AG10803 (cell line): ENCODE measurements around the gene CGB2.
A peak's percentile ranks its signal among the peaks of the same experiment; 100 is the strongest.

Experiments
- DNase-seq: peaks from one replicate; pipeline ENCODE4 v3.0.0; 2010; ENCODE audit warnings: low read depth
- H3K4me3 ChIP-seq: 2 replicates; pipeline ENCODE4 v1.5.1; 2011; ENCODE audit warnings: mild to moderate bottlenecking, low read length, control low read depth
- TF ChIP-seq, protein P1 (sequence below): conservative IDR thresholded peaks from 2 replicates; pipeline ENCODE4 v1.5.1; 2011; ENCODE audit warnings: mild to moderate bottlenecking, low read length, control low read depth, inconsistent platforms

CGB2 gene

DNA sequence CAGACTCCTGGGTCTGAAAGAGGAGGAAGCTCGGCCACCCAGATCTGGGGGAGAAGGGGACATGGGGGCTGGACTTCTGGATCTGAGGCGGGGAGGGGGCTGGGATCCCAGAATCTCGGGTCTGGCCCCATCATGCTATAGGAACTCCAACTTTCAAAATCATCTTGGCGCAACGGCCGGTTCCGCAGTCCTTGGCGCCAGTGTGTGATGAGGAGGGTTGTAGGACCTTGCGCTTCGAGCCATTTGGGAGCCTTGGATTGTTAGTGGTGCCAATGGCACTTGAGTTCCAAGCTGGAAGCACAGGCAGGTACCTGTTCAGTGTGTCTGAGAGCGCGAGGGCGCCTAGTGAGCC, 37.7 kb upstream of the CGB2 start:
- TF ChIP-seq, protein P1, sequence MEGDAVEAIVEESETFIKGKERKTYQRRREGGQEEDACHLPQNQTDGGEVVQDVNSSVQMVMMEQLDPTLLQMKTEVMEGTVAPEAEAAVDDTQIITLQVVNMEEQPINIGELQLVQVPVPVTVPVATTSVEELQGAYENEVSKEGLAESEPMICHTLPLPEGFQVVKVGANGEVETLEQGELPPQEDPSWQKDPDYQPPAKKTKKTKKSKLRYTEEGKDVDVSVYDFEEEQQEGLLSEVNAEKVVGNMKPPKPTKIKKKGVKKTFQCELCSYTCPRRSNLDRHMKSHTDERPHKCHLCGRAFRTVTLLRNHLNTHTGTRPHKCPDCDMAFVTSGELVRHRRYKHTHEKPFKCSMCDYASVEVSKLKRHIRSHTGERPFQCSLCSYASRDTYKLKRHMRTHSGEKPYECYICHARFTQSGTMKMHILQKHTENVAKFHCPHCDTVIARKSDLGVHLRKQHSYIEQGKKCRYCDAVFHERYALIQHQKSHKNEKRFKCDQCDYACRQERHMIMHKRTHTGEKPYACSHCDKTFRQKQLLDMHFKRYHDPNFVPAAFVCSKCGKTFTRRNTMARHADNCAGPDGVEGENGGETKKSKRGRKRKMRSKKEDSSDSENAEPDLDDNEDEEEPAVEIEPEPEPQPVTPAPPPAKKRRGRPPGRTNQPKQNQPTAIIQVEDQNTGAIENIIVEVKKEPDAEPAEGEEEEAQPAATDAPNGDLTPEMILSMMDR = no peak
- no peak for DNase-seq
- peak overlapping the region; percentile 96 for H3K4me3 ChIP-seq

GRCh38 chr19:48997972-48998371, 33.7 kb upstream of the CGB2 start:
- no peak overlapping the region for H3K4me3 ChIP-seq
- TF ChIP-seq, protein P1 = peak; percentile 54
- peak; percentile 49 for DNase-seq

DNA sequence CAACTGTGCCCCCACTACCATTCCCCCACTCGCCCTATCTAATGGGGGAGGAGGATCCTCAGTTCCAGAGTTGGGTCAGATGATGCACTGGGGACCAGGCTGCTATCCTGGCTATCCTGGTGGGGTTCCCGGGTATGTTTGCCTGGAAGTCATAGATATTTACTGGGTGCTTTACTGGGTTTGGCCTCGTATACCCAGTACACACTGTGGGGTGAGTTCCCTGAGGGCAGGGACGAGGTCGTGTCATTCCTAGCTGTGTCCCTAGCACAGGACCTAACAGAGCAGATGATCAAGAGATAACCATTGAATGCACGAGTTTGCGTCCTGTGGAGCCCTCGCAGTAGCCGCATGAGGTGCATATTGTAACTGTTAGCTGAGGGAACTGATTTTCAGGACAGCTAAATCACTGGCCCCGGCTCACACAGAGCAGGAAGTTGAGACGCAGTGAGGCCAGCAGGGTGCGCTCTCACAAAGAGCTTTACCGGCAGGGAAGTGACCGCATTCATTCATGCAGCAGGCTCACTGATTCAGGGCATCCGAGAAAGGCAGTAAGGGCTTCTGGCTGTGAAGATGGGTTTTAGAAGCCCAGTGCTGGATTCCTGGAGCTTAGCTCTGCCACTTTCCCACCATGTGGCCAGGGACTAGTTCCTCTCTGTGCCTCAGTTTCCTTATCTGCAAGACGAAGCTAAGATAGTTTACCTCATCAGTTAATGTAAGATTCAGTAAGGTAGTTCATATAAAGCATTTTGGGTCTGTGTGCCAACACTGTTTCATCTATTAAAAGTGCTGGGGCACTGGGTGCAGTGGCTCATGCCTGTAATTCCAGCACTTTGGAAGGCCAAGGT, 32.0 kb upstream of the CGB2 start:
- TF ChIP-seq, protein P1 = peak; percentile 82
- peak; percentile 74 for DNase-seq
- H3K4me3 ChIP-seq = no peak overlapping the region

GRCh38 chr19:49004133-49004532, 27.6 kb upstream of the CGB2 start:
- no peak overlapping the region for H3K4me3 ChIP-seq
- TF ChIP-seq, protein P1 = no peak
- DNase-seq = no peak

- no peak for DNase-seq
- TF ChIP-seq, protein P1 = no peak
- no peak overlapping the region for H3K4me3 ChIP-seq
Measured at GRCh38 chr19:49004964-49005614, 26.6 kb upstream of the CGB2 start.

DNA sequence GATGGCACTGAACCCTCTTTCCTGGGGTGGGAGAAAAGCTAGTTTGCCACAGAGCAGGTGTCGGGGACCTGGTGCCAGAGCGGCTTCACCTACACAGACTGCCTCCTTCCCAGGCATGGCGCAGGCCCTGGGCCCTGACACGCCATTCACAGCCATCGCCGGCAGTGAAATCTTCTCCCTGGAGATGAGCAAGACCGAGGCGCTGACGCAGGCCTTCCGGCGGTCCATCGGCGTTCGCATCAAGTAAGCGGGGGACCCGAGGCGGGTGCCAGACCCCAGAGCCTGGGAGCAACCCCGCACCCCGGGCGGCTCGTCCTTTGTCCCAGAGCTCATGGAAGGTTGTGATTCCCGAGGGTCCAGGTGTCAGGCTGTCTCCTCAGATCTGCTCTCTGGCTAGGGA, 24.8 kb upstream of the CGB2 start:
- no peak for DNase-seq
- TF ChIP-seq, protein P1 = no peak
- no peak overlapping the region for H3K4me3 ChIP-seq

DNA sequence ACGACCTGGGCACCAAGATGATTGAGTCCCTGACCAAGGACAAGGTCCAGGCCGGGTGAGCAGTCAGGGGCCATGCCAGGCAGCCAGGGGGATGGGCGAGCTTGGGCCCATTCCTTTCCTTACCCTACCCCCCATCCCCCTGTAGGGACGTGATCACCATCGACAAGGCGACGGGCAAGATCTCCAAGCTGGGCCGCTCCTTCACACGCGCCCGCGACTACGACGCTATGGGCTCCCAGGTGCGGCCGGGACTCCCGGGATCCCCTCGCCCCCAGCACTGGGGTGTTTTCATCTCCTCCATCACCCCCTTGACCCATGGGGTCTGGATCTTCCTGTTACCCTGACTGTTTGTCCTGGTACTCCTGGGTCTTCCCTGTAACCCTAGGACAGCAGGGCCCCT, 21.9 kb upstream of the CGB2 start:
- DNase-seq = no peak
- TF ChIP-seq, protein P1 = no peak
- H3K4me3 ChIP-seq = no peak overlapping the region
